Stimulated activated CD8-positive, alpha-beta memory T cell treated with anti-CD3 and anti-CD28 coated beads, Interleukin-7, amount 100 ng/mL, for 4 hours (primary cell): ENCODE results near the gene TP53I11.
A peak's percentile ranks its signal among the peaks of the same experiment; 100 is the strongest.

Source experiments
- DNase-seq, 2 donors: peaks; one replicate each; pipeline ENCODE4 v3.0.0-alpha.2; 2020; ENCODE audit warnings: low read depth in 2 of 2

The TP53I11 gene

DNA sequence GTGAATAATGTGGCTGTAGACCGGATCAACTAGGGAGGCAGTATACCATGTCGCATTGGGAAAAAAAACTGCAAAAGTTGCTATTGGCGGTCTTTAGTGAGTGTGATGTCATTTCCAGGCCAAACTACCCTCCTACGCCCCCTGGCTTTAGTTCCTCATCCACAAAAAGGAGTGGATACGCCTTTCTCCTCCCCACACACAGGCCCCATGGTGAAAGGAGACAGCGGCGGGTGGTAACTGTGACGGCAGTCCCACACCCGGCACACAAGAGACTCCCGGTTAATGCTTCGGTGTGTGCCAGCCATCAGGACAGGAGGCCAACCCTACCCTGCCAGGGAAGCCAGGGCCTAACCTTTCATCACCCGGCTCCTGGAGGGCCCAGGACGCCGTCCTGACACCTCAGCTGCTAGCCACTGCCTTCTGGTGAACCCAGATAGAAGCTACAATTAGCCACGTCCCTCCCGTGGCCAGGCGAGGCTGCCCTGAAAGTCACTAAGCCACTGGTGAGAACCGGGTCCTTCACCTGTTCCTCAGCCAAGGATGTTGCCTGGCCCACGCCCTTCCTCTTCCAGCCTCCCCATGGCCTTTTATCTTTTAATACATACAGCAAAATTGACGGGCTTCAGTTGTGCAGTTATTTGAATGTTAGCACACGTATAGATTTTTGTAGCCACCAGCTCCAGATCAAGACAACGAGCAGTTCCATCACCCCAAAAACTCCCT, 10.8 kb downstream of the TP53I11 start:
- DNase-seq, result no peak

DNA sequence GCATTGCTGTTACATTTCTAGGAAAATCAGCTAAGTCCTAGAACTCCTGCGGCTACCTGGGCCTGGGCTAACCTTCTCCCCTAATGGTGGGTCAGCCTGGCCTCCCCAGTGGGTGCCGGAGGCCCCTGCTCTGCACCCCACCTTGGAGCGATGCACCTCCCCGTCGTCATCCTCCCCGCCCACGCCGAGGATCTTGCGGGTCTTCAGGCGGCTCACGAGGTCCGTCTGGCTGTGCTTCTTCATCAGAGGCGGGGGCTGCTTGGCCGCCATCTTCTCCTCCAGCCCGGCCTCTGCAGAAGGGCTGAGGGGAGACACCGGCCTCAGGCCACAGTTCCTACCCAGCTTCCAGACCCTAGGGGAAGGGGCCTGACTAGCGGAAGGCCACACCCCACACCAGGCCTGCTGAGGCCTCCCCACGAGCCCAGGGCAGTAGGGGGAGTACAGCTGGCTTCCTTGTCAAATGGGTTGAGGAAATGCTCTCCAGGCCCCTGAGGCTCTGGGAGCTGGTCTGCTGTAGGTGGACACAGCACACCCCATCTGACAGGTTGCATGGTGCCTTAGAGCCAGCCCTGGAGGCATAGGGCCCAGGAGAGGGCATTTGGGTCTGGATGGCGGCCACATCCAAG, 12.5 kb downstream of the TP53I11 start:
- no peak for DNase-seq

DNA sequence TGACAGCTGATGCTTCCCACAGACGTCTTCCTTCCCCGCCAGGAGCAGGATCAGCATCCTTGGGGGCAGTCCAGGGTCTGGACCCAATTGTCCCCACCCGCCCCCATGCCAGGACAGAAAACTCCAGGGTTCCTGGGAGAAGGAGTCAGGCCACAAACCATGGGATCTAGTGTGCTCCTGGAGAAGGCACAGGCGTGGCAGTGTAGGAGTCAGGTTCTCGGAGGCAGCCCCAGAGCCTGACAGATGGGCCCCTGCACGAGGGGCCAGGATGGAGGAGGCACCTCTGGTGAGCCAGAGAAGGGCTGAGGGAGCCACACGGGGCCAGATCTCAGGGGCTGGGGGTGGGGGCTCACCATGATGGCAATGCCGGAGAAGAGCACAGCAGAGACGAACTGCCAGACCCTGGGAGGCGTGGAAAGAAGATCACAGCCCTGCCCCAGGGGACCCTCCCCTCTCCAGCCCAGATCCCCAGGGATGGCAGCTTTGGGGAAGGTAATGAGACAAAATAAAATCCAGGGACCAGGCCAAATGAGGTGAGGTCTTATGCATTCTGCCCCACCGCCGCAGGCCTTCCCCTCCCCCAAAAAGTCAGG, 13.6 kb downstream of the TP53I11 start:
- DNase-seq, result no peak

DNA sequence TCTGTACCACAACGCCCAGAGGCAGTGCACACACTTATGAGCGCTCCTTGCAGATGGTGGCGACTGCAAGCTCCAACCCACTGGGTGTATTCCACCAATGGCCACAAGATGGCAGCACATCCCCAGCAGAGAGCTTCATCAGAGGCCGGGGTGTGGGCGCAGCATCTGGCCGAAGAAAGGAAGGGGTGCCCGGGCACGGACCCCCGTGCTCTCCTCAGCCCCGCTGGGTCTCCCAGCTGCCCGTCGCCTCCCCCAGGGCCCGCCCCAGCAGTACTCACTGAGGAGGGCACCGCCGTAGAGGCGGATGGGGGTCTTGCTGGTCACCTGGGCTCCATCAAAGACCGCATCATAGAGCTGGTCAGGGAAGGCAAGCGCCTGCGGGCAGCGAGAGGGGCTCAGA, 14.2 kb downstream of the TP53I11 start:
- peak; percentile 59 to 65 for DNase-seq

DNA sequence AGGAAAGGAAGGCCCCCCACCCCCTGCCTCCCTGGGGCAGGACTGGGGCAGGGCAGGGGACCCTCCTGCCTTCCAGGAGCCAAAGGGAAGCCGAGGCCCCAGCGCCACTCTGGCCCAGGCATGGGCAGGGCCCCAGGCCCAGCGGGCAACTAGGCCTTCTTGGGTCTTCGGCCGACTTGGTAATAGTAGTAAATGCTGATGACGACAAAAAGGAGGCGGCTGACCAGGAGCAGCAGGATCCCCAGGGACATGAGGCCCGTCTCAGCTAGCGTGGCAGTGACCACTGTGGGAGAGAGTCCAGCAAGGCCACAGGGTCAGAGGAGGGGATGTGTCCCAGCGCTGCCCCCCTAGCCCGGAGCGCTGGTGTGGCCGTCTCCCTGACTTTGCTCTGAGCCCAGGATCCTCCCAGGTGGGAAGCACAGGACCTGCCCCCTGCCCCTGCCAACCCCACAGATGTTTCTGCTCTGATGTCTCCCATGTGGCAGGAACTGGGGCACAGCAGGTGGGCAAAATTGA, 15.9 kb downstream of the TP53I11 start:
- DNase-seq, result no peak

DNA sequence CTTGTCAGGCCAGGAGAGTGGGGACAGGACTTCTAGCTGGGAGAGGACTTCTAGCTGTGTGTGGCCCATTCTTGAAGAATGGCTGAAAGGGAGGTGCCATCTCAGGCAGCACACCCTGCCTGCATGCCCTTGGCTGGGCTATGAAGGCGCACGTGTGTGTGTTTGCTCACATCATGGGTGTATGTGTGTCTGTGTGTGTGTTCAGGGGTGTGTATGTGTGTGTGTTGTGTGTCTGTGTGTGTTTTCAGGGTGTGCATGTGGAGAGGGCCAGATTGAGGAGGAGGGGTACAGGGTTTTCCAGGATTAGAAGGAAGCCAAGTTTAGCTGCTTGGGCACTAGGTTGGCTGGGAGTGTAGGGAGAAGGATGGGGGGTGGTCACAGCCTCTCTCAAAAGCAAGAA, 16.6 kb downstream of the TP53I11 start:
- DNase-seq, result no peak

DNA sequence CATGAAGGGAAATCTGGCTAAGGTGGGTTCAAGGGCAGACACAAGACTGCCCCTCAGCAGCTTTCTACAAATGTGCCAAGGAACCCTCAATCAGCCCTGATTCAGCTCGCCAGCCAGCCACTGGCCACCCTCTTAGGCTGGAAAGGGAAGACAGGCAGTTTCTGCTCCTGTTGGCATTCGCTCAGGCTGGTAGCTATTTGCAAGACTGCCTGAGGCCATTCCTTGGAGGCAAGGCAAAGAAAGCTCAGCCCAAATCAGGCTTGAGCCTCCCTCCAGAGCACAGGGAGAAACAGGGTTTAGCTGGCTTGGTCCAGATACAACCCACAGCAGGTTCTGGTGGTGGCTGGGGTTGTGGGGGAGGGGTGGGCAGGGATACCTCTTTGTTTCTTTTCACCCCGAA, 19.2 kb downstream of the TP53I11 start:
- DNase-seq, result no peak

DNA sequence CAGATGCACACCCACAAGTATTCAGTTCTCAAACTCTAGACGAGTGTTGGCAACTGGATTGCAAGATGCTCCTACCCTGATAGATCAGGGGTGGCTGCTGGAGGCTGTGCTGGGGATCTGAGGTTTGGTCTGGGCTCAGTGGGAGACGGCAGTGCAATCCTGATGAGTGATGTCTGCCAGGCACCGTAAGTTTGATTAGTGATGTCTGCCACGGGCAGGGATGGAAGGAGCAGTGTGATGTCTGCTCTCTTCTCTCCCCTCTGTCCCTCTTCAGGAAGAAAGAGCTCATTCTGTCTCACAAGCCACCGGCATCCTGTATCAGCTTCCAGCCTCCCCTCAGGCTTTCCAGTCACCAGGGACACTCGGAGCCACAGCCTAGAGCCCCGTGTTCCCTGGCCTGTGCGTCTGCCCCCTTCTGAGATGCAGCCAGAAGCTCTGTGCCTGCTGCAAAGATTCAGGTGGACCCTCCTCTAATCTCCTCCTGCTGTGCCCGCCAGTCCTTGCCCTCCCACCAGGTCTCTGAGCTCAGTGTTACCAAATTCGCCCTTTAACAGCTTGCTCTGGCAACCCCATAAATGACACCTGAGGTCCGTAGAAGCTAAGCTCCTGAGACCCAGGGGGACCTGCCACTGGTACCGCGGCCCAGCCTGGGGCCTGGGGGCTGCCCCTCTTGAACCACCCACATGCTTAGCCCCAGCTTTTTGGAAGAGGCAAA, 19.9 kb downstream of the TP53I11 start:
- DNase-seq, result no peak

DNA sequence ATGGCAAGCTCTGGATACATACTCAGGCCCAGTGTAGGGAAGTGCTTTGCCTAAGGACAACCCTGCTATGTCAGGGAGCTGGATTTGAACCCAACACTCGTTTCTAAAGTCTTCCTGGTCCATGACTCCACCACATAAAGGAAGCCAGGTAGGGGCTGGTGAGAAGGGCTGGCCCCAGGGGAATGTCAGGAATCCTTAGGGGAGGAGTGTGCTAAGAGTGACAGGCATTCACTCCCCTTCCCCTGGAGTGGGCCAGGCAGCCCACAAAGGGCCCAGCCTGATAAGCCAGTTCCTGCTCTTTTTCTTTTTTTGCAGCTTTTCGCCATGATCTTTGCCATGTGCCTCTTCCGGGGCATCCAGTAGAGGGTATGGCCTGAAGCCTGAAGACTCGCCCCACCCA, 21.9 kb downstream of the TP53I11 start:
- no peak for DNase-seq

DNA sequence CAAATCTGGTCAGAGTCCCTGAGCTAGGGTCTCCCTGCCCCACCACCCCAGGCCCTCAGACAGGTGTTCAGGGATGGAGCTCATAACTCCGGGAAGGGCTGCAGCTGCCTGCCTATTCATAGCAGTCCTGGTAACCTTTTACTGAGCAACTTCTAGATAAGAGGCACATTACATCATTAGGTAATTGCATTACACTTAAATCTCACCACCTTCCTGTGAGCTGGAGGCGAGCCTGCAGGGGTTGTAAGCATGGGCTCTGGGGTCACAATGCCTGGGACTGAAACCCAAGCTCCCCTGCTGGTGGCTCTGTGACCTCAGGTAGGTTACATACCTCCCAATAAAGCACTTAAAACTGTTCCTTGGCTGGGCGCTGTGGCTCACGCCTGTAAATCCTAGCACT, 22.5 kb downstream of the TP53I11 start:
- DNase-seq, result no peak

DNA sequence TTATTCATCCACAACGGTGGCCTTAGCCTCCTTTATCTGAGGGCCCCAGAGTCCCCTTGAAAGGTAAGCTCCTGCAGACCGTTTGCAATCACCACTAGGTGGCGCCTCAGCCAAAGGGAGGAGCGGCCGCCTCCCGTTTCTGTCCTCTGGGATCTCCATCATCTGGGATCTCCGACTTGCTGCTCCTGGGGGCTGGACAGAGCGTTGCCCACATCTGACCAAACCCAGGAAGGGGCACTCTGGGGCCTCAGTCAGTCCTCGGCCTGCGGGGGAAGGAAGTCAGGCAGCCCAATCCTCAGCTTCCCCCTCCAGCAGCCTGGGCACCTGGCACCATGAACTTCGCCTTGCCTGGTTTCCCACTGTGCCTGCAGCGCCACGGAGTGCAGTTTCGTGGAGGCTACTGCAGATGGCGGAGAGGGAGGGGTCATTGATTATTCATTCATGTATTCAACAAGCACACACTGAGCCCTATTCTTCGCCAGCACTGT, 23.5 kb downstream of the TP53I11 start:
- peak; percentile 18 to 27 for DNase-seq

DNA sequence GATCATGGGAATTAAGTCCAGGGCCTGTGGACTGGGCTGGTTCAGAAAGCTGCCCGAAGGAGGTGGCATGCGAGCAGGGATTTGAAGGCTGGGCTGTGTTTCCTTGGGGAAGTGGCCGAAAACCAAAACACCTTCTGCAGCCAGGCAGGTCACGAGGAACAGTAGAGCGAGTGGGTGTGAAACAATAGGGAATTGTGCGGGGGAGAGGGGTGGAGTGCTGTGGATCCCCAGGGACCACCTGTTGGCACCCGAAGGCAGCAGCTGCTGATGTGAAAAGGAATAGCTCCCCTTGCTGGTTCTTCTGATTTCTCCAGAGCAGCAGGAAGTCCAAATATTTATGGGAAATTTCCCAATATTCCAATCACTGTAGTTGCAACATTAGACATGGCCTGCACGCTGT, 24.6 kb downstream of the TP53I11 start:
- no peak for DNase-seq

DNA sequence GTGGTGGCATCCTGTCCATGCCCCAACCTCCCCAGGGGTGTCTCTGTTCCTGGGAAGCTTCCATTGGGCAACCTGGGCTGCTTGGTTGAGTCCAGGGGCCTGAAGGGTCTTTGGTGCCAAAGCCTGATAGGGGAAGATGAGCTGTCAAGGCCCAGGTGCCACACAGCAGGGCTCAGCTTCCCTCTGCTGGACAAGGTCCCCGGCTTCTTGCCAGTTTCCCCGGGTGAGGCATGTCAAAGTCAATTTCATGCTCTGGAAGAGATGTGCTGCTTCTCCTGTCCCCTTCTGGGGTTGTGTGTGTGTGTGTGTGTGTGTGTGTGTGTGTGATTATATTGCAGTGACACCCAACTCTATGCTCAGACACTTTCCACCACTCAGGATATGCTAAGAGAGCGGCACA, 26.9 kb downstream of the TP53I11 start:
- no peak for DNase-seq

DNA sequence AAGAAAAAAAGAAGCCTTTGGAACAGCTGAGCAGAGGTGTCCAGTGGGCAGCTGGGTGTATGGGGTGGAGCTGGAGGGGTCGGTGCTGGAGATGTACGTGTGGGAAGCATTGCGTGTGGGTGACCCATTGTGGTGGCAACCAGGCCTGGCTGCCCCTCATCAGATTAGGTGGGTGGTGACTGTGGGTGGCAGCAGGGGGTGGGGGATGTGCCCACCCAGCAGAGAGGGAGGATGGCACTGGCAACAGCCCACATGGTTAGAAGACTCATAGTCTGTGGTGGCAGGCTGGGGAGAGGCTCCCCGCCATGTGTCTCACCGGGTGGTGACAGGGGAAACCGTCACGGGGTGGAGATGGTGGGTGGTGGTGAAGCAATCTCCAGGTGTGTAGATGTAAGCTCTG, 27.6 kb downstream of the TP53I11 start:
- DNase-seq, result no peak

DNA sequence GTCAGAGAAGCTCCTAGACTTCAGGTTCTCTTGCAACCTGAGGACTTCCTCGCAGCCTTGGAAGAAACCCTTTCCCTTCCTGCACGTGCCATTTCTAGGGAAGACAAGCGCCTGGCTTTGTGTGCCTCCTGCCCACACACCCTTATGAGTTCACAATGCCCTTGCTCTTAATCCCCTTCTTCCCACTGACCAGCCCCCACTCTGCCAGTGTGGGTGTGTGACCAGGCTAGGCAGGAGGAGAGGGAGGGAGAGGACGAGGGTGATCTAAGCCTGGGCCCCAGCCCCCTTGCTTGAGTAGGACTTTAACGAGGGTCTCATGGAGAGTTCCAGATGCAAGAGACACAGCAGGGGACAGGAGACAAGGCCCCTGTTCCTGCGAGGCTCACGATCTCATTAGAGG, 30.2 kb downstream of the TP53I11 start:
- no peak for DNase-seq

DNA sequence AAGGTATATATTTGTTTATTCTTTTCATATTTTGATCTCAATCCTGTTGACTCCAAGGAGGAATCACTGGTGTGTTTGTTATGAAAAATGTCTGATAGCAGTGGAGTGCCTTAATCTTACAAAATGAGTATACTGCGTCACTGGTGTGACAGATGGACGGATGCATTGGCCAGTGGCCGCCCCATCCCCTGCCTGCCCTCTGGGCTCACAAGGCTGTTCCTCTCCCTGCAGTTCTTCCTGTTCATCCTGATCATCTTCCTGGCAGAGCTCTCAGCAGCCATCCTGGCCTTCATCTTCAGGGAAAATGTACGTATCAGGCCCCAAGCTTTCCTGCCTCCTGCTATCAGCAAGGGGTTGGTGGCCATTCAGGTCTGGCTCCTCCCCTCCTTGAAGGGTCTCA, 32.9 kb downstream of the TP53I11 start:
- DNase-seq, result no peak

DNA sequence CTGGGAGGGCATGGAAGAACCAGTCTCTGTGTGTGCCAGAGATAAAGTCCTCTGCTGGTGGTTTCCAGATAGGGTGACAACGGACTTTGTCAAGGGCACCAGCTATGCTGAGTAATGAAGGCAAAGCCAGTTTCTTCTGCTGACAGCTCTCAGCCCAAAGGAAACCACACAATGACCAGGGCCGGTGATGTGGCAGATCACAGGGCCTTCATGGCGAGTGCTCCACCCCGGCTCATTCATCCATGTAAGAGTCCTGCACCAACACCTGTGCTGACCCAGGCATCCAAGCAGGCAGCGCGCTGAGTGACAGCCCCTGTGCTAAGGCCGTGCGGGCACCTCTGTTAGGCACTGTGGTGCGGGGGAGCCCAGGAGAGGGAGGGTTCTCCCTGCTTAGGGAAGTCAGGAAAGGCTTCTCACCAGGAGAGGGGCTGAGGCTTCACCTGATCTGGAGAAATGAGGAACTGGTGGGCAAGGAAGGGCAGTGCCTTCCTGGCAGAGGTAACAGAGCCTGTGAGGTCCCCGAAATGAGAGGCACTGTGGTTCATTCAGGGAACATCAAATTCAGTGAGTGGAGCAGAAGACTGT, 33.8 kb downstream of the TP53I11 start:
- DNase-seq, result no peak

DNA sequence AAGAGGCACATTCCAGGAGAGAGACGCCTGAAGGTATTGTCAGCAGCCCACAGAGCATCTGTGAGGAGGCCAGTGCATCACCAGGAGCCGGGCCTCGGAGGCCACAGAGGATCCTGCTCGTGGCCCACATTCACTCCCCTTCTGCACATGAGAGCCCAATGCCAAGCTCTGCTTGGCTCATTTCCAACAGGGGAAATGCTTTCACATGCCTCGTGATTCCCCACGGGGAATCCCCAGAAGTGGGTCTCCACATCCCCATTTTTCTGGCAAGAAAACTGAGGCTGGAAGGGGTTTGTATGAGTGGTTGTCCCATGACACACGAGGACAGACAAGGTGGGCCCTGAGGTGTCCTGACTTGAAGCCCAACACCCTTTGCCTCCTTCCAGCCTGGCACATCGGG, 34.4 kb downstream of the TP53I11 start:
- DNase-seq, result no peak

DNA sequence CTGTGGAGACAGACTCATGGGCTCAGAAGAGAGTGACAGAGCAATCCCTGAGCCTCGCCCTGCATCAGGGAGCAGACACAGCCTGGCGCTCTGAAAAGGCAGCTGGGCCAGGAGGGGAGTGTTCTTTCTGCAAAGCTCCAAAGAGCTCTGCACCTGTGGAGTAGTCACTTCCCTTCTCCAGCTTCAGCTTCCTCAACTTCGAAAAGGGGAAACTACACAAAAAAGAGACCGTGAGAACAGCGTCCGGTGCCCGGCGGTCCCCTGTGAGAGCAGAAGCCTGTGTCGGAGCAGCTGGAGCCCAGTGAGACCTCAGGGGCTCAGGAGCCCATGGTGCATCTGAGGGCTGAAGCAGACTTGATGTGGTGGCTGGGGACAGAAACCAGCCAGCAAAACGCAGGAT, 35.1 kb downstream of the TP53I11 start:
- DNase-seq, result no peak

DNA sequence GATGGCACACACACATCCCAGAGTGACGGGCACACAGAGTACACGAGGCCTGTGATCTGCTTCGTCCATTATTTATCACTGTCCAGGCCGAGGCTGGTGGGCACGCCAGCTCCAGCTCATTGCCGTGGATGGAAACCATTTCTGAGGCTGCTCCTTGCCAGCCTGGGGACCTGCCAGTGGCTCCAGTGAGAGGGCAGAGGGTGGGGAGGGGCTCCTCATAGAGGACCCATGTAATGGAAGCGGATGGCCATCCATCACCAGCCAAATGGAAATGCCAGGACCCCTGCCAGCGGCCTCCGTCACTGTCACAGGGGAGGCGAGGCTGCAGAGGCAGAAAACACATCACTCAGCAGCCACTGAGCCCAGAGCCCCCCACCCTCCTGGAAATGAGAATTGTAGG, 35.7 kb downstream of the TP53I11 start:
- no peak for DNase-seq

DNA sequence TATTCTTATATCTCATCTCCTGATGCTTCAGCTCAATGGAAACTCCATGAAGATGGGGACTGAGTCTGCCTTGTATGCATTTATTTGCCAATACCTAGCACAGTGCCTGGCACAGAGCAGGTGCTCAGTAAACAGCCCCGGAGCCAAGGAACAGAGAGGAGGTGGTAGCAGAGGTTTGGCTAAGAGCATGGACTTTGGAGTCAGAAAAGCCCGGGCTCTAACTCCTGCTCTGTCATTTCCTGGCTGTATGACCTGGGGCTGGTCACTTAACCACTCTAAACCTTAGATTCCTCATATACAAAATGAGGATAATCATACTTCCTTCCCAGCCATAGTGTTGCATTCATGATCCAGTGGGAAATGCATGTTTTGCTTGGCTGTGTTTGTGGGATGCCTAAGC, 36.6 kb downstream of the TP53I11 start:
- no peak for DNase-seq

DNA sequence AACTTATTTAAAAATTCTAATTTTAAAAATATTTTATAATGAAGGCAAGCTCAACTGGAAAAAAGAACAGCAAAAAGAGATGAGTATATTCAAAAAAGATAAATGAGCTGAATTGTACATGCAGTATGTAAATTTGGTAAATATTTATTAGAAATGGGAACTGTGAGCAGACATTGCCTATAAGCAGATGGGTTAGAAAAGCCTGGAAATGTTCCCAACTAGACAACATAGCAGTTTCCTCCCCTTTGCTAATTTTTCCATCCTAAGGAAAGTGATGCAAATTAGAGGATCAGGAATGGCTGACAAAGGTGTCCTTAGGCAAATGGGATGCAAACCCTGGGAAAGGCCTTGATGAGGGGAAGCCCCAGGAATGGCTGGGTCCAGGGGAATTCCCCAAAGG, 37.2 kb downstream of the TP53I11 start:
- no peak for DNase-seq
